ENCODE results near the gene BICC1.

DNA sequence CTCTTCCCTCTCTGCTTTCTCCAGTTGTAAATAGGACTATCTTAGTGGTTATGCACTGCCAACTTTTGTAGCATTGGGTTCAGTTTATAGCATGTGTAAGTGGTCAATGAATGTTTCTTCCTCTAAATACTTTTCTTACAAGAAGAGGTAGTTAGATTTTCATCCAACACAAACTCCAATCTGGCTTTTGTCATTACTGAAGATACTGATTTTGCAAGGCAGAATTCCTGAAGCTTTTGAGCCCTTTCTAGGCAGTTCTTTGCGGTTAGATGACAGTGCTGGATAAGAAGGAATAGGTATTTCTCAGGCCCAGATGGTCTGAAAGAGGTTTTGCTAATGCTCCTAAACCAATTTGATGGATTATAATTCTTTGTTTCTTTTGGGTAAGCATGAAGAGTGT is 60.5 kb downstream of the BICC1 start:
- TF ChIP-seq, protein P1, sequence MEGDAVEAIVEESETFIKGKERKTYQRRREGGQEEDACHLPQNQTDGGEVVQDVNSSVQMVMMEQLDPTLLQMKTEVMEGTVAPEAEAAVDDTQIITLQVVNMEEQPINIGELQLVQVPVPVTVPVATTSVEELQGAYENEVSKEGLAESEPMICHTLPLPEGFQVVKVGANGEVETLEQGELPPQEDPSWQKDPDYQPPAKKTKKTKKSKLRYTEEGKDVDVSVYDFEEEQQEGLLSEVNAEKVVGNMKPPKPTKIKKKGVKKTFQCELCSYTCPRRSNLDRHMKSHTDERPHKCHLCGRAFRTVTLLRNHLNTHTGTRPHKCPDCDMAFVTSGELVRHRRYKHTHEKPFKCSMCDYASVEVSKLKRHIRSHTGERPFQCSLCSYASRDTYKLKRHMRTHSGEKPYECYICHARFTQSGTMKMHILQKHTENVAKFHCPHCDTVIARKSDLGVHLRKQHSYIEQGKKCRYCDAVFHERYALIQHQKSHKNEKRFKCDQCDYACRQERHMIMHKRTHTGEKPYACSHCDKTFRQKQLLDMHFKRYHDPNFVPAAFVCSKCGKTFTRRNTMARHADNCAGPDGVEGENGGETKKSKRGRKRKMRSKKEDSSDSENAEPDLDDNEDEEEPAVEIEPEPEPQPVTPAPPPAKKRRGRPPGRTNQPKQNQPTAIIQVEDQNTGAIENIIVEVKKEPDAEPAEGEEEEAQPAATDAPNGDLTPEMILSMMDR (IDR thresholded peaks at IDR 0.05): no peak
- no peak for TF ChIP-seq POLR2A (IDR thresholded peaks at IDR 0.05)
- TF ChIP-seq EP300 (IDR thresholded peaks at IDR 0.05; ENCODE audit: low read depth): no peak
